RPMI8226 (cell line): Measurements from ENCODE around the gene WDR46.

ENCODE experiments used
- DNase-seq: peaks from one replicate; pipeline ENCODE4 v3.0.0-alpha.2; 2015

Gene WDR46

DNA sequence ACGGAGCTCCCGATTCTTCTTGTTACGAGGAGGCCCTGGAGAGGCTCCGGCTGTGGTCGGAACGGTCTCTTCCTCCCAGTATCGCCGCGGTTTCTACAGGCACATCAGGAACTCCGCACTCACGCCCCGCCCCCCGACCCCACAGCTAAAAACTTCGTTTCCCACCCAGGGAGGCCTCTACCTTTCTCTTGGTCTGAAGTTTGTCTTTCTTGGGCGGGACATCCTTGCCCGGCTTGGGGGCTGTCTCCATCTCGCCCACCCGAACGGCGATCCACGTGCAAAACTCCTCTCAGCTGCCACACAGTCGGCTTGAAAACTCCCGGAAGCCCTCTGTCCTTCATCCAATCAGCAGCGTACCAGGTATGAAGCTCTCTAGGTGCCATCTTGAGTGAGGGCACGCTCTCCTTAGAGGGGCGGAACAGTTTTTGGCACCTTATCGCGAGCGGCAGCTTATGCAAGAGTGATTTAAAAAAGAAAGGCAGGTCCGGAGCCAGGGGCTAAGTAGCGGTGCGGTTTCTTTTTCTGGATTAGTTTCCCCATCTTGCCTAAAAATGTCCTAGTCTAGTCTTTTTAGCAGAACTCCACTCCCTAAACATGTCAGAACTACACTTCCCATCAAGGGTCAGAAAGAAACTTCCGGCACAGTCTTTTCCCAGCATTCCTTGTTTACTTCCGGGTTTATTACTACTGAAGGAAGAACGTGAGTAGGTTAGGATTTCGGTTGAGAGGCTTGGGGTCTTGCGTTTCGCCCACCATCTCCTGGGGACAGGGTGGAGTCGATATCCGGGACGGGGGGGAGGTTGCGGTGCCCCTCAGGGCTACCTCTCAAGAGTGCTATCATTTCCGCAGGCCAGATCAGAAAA, at the start of gene WDR46, which contains the start of gene PFDN6:
TSS of gene WDR46 (minus strand) at position 319 of the 863 bp plus-strand sequence. CDS start at position 250, 69 bp downstream.
TSS of gene PFDN6 (plus strand) at position 681 of the 863 bp plus-strand sequence. CDS start 256 bp downstream, outside the sequence.
- peak; percentile 87 for DNase-seq

DNA sequence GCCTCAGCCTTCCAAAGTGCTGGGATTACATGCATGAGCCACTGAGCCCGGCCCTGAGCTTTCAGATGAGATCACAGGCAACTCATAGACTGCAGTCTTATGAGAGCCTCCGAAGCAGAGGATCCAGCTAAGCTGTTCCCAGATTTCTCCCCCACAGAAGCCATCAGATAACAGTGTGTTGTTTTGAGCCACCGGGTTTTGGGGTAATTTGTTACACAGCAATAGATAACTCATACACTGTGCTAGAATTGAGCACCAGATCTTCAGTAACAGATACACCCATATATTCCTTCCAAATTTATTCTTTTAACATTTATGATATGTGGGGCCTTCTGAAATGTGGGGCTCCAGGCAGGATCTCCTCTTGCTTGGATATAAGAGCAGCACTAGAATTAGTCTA, 47.5 kb upstream of the WDR46 start:
- no peak for DNase-seq

GRCh38 chr6:33335916-33336315, 46.9 kb upstream of the WDR46 start:
- DNase-seq = no peak

DNA sequence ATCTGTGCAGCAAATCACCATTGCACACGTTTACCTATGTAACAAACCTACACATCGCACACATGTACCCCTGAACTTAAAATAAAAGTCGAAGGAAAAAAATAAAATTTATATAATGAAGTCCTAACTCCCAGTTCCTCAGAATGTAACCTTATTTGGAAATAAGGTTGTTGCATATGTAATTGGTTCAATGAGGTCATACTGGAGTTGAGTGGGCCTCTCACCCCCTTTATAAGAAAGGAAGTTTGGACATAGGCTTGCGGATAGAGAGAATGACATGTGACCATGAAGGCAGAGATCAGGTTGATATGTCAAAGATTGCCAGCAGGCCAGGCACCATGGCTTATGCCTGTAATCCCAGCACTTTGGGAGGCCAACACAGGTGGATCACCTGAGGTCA, 44.6 kb upstream of the WDR46 start:
- DNase-seq = no peak

- DNase-seq = no peak
Observed at GRCh38 chr6:33330736-33331135, 41.7 kb upstream of the WDR46 start.

GRCh38 chr6:33329058-33329457, 40.0 kb upstream of the WDR46 start:
- DNase-seq = no peak

GRCh38 chr6:33324125-33324524, 35.1 kb upstream of the WDR46 start:
- DNase-seq = peak; percentile 60

GRCh38 chr6:33323623-33323948, 34.5 kb upstream of the WDR46 start:
- DNase-seq = no peak

- no peak for DNase-seq
Observed at GRCh38 chr6:33321227-33321626, 32.2 kb upstream of the WDR46 start.

- DNase-seq = no peak
Observed at GRCh38 chr6:33320315-33321181, 31.5 kb upstream of the WDR46 start.

DNA sequence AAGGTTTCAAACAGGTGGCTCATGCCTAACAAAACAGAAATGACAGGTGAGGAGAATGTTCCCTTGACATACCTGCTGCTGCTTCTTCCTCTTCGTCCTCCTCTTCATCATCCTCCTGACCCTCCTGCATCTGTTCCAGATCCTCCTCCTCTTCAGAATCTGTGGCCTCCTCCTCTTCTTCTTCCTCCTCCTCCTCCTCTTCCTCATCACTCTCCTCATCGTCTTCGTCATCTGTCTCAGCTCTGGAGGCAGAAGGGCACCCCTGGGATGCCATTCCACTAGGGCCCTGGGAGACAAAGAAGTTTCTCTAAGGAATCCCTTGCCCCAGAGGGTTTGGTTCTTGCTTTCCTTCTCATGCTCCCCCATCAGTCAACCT, 30.9 kb upstream of the WDR46 start:
- no peak for DNase-seq

GRCh38 chr6:33318426-33319073, 29.5 kb upstream of the WDR46 start:
- DNase-seq = no peak

- peak; percentile 98 for DNase-seq
Observed at GRCh38 chr6:33317669-33318425, 28.8 kb upstream of the WDR46 start, which contains the start of gene ZBTB22. Gene ZBTB22 (minus strand): TSS chr6:33317744. CDS start chr6:33316916, 828 bp downstream.

- no peak for DNase-seq
Observed at GRCh38 chr6:33317419-33317668, 28.3 kb upstream of the WDR46 start.

GRCh38 chr6:33316603-33317418, 27.8 kb upstream of the WDR46 start:
- DNase-seq = no peak

DNA sequence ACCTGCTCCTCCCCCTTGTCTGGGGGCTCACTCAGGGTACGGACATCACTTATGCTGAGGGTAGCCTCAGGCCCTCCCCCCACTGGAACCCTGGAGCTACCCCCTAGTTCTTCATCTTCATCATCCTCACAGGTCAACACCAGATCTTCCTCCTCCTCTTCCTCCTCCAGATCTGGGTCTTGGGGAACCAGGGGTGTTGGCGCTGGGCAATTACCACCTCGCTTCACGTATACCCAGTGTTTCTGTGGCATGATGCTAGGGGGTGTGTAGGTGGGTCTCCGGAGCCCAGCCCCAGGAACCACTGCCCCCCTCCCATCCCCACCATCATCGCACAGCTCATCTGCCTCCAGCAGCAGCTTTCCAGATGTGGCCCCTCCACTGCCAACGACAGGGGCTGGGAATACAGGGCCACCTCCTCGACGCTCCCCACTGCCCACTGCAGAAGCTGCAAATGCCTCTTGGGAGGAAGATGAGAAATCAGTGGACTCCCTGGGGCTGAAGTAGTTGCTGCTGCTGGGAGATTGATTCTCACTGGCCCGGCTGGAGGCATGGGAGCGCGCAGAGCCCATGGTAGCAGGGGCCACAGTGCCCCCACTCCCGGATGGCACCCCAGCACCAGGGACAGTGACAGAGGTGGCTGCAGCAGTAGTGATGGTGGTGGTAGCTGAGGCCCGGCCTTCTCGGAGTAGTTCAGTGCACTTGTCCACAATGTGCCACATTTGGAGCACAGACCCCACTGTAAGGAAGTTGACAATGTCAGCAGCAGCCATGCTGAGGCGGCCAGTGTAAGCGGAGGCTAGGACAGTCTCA, 27.0 kb upstream of the WDR46 start:
- DNase-seq = no peak

DNA sequence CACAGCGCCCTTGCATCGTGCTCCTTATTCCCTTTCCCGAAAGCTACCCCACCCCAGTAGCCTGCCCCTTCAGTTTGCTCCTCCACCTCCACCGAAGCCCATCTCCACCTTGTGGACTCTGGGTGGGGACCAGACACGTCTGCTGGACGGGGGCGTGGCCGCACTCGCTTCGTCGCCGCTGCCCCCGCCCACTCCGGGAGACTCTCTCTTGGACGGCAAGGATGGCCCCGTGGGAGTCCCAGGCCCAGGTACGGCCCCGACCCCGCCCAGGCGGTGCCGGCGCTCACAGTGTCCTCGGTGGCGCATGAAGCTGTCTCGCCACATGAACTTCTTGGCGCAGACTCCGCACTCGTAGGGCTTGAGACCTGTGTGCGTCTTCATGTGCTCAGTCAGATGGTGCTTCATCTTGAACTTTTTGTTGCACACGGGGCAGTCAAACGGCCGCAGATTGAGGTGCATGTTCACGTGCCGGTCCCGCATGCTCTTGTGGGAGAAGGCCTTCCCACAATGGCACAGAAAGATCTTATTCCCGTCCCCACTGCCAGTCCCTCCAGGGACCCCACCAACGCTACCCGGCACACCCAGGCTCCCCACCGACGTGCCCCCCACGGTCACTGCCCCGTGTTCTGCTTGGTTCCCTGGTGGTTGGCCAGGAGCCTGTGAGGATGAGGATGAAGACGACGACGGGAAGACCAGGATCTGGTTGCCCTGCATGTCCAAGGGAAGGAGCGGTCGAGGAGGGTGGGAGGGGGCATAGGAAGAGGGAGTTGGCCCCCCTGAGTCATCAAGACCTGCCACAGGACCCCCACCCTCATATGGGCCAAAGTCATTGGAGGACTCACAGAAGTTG, 26.1 kb upstream of the WDR46 start:
- peak; percentile 51 for DNase-seq

DNA sequence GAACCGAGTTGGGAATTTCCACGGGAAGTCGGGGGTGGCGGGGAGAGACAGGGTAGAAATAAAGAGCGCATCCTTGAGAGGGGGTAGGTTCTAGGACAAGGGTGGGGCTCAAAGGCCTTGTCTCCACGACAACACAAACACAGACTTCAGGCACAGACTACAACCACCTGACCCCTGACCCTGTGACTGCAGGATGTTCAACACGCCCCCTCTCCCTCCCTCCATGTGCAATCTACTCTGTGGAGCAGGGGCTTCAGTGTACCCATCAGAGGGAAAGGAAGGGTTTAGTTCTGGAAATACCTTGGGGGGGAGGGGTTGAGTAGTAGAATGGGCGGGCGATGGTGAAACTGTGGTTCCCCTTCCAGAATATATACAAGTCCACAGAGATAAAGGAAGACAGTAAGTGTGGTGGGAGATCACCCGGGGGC, 25.5 kb upstream of the WDR46 start:
- peak; percentile 70 for DNase-seq

DNA sequence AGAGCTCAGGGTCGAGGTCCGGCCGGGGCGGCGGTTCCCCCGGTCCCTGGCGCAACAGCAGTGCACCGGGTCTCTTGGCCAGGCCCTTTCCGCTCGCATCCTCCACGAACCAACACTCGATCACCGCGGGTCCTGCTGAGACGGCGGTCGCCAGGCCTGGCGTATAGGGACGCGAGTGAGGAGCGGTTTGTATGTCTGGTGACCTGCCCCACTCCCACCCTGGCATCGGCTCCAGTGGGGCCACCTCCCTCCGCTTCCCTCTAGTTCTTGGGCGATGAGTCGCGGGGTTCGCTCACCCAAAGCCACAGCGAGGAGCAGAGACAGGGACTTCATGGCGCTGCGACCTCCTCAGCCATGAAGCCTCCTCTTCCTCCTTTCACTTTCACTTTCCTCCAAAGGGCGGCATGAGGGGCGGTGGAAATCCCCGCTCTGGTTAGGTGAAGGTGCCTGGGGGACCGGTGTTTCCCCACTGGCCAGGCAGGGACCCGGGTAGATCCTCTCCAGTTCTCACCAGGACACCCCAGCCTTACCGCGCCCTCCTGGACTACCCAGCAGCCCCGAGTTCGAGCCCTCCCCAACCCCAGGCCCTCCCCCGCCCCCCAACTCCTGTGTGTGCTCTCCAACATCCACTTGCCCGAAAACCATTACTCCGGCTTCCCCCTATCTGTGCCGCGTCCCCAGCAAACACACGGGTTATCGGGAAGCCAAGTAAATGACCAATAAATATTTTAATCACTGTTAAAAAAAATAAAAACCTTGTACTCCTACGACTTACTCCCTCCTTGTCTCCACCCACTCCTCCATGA, 24.9 kb upstream of the WDR46 start, which contains the start of gene TAPBP:
TSS of gene TAPBP (minus strand) at position 370 of the 806 bp plus-strand sequence. CDS start at position 333, 37 bp downstream.
- DNase-seq = peak; percentile 82
